ENCODE measurements around the gene EAPP. TPM values are rescaled to one million over a fixed set of nuclear protein-coding genes. Genes with fewer than 3 reads are reported as not detected.

Gene EAPP
- total RNA-seq, 1 experiment from 2014 or later = 35.0 TPM

DNA sequence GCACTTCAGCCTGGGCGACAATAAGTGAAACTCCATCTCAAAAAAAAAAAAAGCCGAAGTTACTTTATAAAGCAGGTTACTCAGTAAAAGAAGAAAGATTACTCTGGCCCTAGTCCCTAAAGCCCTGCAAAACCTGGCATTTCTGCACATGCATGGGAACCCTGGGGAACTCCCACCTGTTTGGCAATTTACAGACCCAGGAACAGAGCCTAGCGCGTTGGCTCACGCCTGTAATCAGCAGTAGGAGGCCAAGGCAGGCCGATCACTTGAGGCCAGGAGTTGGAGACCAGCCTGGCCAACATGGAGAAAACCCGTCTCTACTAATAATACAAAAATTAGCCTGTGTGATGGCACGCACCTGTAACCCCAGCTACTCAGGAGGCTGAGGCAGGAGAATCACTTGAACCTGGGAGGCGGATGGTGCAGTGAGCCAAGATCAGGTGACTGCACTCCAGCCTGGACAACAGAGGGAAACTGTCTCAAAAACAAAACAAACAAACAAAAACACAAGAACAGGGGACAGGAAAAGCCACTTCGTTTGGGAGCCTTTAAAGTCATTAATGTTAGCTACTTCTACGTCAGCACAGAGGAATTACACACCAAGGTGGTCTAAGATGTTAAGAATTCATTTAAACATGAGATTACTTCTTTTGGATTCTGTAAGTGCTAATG lies 43.4 kb downstream of the EAPP start:
- DNase-seq = no peak
- H3K4me2 ChIP-seq (ENCODE audit: insufficient read depth, insufficient read length, low read length) = no peak overlapping the region
- TF ChIP-seq CTCF (conservative IDR thresholded peaks at IDR 0.05) = no peak
- H3K4me1 ChIP-seq (ENCODE audit: insufficient read depth, low read length) = no peaks in the 10 kb centered on the region; the same call in 1 of the 2 replicates
- no peak overlapping the region for H3K18ac ChIP-seq (ENCODE audit: insufficient read length, low read depth, low read length)
- no peak overlapping the region for H4K91ac ChIP-seq (ENCODE audit: insufficient read length, low read depth, low read length)
- H3K9ac ChIP-seq (ENCODE audit: extremely low read depth, insufficient read length, low read length) = no peak overlapping the region
- no peak overlapping the region for H3K14ac ChIP-seq (ENCODE audit: insufficient read depth, low read length)
- H4K8ac ChIP-seq (replicated peaks; ENCODE audit: insufficient read length, low read depth, low read length) = no peak overlapping the region
- no peak overlapping the region for H2BK15ac ChIP-seq (ENCODE audit: low read depth, low read length)
- no peak overlapping the region for H2BK20ac ChIP-seq (ENCODE audit: low read depth, low read length, poor library complexity, severe bottlenecking)
- Mint-ChIP-seq H3K27me3 (ENCODE audit: low read depth) (no peaks in the 10 kb centered on the region), H3K4me3 (no peak overlapping the region), H3K27ac (no peak overlapping the region; a peak in 1 of 7 replicates), H3K4me1 (peaks cover 18 to 19% of the 10 kb centered on the region in 2 experiments), H3K36me3 (ENCODE audit: insufficient read depth in 1 of 3, low read depth in 3 of 3) (no peaks in the 10 kb centered on the region), H3K9me3 (no peaks in the 10 kb centered on the region; a peak in 1 of 5 replicates)
- H4K5ac ChIP-seq (ENCODE audit: insufficient read length, low read depth, low read length) = no peak overlapping the region
- no peak overlapping the region for H2BK12ac ChIP-seq (ENCODE audit: insufficient read length, low read depth, low read length)
- H2BK5ac ChIP-seq (ENCODE audit: insufficient read length, low read length) = no peak overlapping the region
- no peaks in the 10 kb centered on the region for H4K20me1 ChIP-seq (ENCODE audit: control insufficient read depth, insufficient read depth, insufficient read length)
- no peaks in the 10 kb centered on the region for H3K79me1 ChIP-seq (ENCODE audit: insufficient read depth, low read depth, low read length, poor library complexity, severe bottlenecking)
- H3K27me3 ChIP-seq (ENCODE audit: insufficient read depth, low read length) = no peaks in the 10 kb centered on the region
- H3K23me2 ChIP-seq (ENCODE audit: insufficient read length, low read depth, low read length, poor library complexity, severe bottlenecking) = no peaks in the 10 kb centered on the region
- H3K9me3 ChIP-seq (ENCODE audit: control insufficient read depth, low read depth, low read length) = no peaks in the 10 kb centered on the region
- no peak overlapping the region for H2BK120ac ChIP-seq (ENCODE audit: low read depth, low read length, poor library complexity, severe bottlenecking)
- H2AFZ ChIP-seq (ENCODE audit: low read length) = no peak overlapping the region
- no peak overlapping the region for H3K27ac ChIP-seq (ENCODE audit: insufficient read length, low read depth, low read length)
- no peak overlapping the region for H3T11ph ChIP-seq (ENCODE audit: low read length)
- no peak overlapping the region for H3K23ac ChIP-seq (ENCODE audit: insufficient read length, low read depth, low read length)
- no CpG with 5 or more reads among the region's 11 CpGs for WGBS (ENCODE audit: extremely low coverage, insufficient read length, low lambda C conversion rate)
- no peak overlapping the region for H3K56ac ChIP-seq (ENCODE audit: insufficient read length, low read depth, low read length)
- H3K79me2 ChIP-seq (ENCODE audit: insufficient read depth, low read length) = no peaks in the 10 kb centered on the region
- no peak overlapping the region for H2AK5ac ChIP-seq (ENCODE audit: insufficient read length, low read length)
- H3K4ac ChIP-seq (ENCODE audit: low read depth, low read length) = no peak overlapping the region

Data from H9 (cell line).